Spleen (tissue), 11 donors: ENCODE data around the gene FAM124B. TPM values are rescaled to one million over a fixed set of nuclear protein-coding genes. Genes with fewer than 3 reads are reported as not detected.

ENCODE experiments used
- DNase-seq: peaks from one replicate; pipeline ENCODE4 v3.0.0-alpha.2; 2020
- H3K27ac ChIP-seq, 8 donors: fragments of 200-600 bp; sonication (generic) in 7 of 8; 1 replicate in 4 of 8; 2 replicates in 4 of 8; pipeline versions ENCODE4 v1.5.0 to v1.8.0; 2016 to 2021; ENCODE audit warnings: inconsistent platforms in 4 of 8, mild to moderate bottlenecking in 4 of 8, moderate library complexity in 1 of 8
- H3K27me3 ChIP-seq, 7 donors: fragments of 200-600 bp; sonication (generic) in 6 of 7; replicated peaks in 1 of 7; 1 replicate in 4 of 7; 2 replicates in 3 of 7; pipeline versions ENCODE4 v1.5.0 to v1.8.0; 2016 to 2021; ENCODE audit warnings: inconsistent platforms in 3 of 7, mild to moderate bottlenecking in 1 of 7
- H3K36me3 ChIP-seq, 6 donors: fragments of 200-600 bp; sonication (generic) in 5 of 6; 1 replicate in 4 of 6; 2 replicates in 2 of 6; pipeline versions ENCODE4 v1.5.0 to v1.8.0; 2016 to 2021; ENCODE audit warnings: inconsistent platforms in 2 of 6
- H3K4me1 ChIP-seq, 6 donors: fragments of 200-600 bp; sonication (generic) in 5 of 6; 1 replicate in 3 of 6; 2 replicates in 3 of 6; pipeline versions ENCODE4 v1.5.0 to v1.8.0; 2016 to 2021; ENCODE audit warnings: inconsistent platforms in 3 of 6
- H3K4me3 ChIP-seq, 8 donors: fragments of 200-600 bp; sonication (generic) in 7 of 8; 1 replicate in 4 of 8; 2 replicates in 4 of 8; pipeline versions ENCODE4 v1.5.0 to v1.8.0; 2016 to 2021; ENCODE audit warnings: inconsistent platforms in 4 of 8, mild to moderate bottlenecking in 4 of 8, moderate library complexity in 2 of 8
- H3K9me3 ChIP-seq, 8 donors: fragments of 200-600 bp; sonication (generic) in 7 of 8; 1 replicate in 4 of 8; 2 replicates in 4 of 8; pipeline versions ENCODE4 v1.5.0 to v1.8.0; 2016 to 2021; ENCODE audit warnings: inconsistent platforms in 4 of 8
- CTCF ChIP-seq, 11 experiments: fragments of 200-600 bp in 7 of 11; fragments of 450-650 bp in 4 of 11; sonication (generic) in 4 of 11; IDR thresholded peaks in 8 of 11; conservative IDR thresholded peaks in 3 of 11; 1 replicate in 7 of 11; 2 replicates in 4 of 11; pipeline versions ENCODE4 v1.4.0 to v1.8.0; 2016 to 2021; ENCODE audit warnings: antibody characterized with exemption in 11 of 11, inconsistent platforms in 4 of 11, mild to moderate bottlenecking in 1 of 11
- POLR2A ChIP-seq, 3 donors: fragments of 450-650 bp; IDR thresholded peaks; one replicate each; pipeline ENCODE4 v1.5.1; 2017; ENCODE audit warnings: antibody characterized with exemption in 3 of 3, mild to moderate bottlenecking in 1 of 3
- POLR2AphosphoS5 ChIP-seq, 3 donors: sonication (generic); formaldehyde crosslinking; IDR thresholded peaks; one replicate each; pipeline ENCODE4 v1.5.1; 2017; ENCODE audit warnings: antibody characterized with exemption in 3 of 3
- WGBS, 5 donors: extraction: QIAGEN DNeasy Blood & Tissue Kit in 3 of 5; methylation state at CpG; one replicate each; pipeline versions ENCODE4 v1.1.5 to v1.1.7; 2013 to 2018; 5-methylcytosine and 5-hydroxymethylcytosine counted together
- intact Hi-C: fragments of 100-400 bp; cut with DNase I; formaldehyde crosslinking; loops from one replicate; pipeline ENCODE4 v1.15.0; 2023; ENCODE audit warnings: low total_unique reads
- polyA plus RNA-seq, 3 donors: library from polyadenylated mRNA; stranded (reverse); fragments of 200-250 nt; gene quantifications; one replicate each; pipeline ENCODE4 v1.2.1, GENCODE V29; 2013
- total RNA-seq, 7 donors: library from RNA; depleted of rRNA in 3 of 7; stranded (reverse); fragments of >200 nt in 3 of 7; fragmentation: NEBNext Ultra II Directional in 4 of 7; extraction: Animal tissue kit (Norgen Biotek cat#: 25700) in 4 of 7; gene quantifications; one replicate each; pipeline versions ENCODE4 v1.1.0 to v1.2.1, GENCODE V29; 2016 to 2021
- donor health status: healthy with polysubstance abuse.
- donor health status: DM: no; HTN: no; CAD: no; lungs with moderate emphysema.
- donor health status: DM: no; HTN: no; CAD: no.
- donor health status: Bipolar disorder and iron deficiency.
- donor health status: healthy.
- donor health status: DM: no; HTN: no; CAD: no.
- donor health status: DM: yes; HTN: yes; CAD: no.

FAM124B gene
- total and polyA plus RNA-seq, 10 donors = 0.30 to 2.8 (median 0.86) TPM

DNA sequence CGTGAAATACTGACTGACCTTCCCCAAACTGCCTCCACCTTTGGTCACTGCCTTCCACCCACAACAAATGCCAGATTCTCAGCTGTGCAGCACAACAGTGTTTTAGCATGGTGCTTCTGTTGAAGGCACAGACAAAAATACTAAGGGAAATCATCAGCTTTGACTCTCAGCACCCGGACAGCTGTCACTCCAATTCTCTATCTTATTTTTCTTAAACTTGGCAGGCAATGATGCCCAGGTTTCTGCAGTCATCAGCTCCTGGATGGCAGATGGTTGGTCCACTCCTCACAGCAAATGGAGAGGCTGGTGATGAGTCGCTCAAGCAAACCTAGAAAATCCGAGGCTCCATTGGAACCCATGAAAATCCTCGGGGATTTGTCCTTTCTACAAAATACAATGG is 2.9 kb upstream of the FAM124B start:
- no peak overlapping the region for H3K27ac ChIP-seq
- 74 to 85% (median 81%) methylated on average over 5 of the region's 5 CpGs for WGBS, 5 donors
- peaks cover 0 to 40% (median 24%) of the 10 kb centered on the region in 6 donors for H3K4me1 ChIP-seq
- H3K4me3 ChIP-seq = no peak overlapping the region
- TF ChIP-seq POLR2AphosphoS5 (IDR thresholded peaks at IDR 0.05) (no peak), POLR2A (IDR thresholded peaks at IDR 0.05) (no peak), CTCF (IDR thresholded peaks at IDR 0.05 in 8 of 11, conservative IDR thresholded peaks at IDR 0.05 in 3 of 11) (no peak)
- no peaks in the 10 kb centered on the region for H3K9me3 ChIP-seq
- no peaks in the 10 kb centered on the region for H3K36me3 ChIP-seq
- peaks cover 0 to 15% (median 0%) of the 10 kb centered on the region in 7 donors for H3K27me3 ChIP-seq
- DNase-seq = no peak
- intact Hi-C loops = no loop called here

DNA sequence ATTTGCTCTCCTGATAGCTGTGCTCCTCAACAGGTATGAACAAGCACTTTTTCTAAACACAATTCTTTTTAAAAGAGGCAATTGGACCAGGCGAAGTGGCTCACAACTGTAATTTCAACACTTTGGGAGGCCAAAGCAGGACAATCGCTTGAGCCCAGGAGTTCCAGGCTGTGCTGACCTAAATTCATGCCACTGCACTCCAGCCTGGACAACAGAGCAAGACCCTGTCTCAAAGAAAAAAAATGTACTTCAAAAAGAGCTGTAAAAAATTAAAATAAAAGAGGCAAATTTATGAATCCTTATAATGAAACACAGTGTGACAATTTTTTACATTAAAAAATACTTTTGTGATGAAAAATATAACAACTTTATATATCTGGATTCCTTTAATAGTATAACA is 1.8 kb upstream of the FAM124B start:
- intact Hi-C loops = no loop called here
- WGBS, 5 donors = 68 to 96% (median 94%) methylated on average over 2 of the region's 2 CpGs
- TF ChIP-seq CTCF (IDR thresholded peaks at IDR 0.05 in 8 of 11, conservative IDR thresholded peaks at IDR 0.05 in 3 of 11) = no peak
- no peak for TF ChIP-seq POLR2AphosphoS5 (IDR thresholded peaks at IDR 0.05)
- TF ChIP-seq POLR2A (IDR thresholded peaks at IDR 0.05) = no peak

GRCh38 chr2:224400886-224401632 is 848 bp downstream of the FAM124B start:
- DNase-seq = no peak
- WGBS, 5 donors = 13 to 45% (median 28%) methylated on average over 20 to 22 of the region's 22 CpGs
- TF ChIP-seq CTCF (IDR thresholded peaks at IDR 0.05 in 8 of 11, conservative IDR thresholded peaks at IDR 0.05 in 3 of 11) (no peak), POLR2A (IDR thresholded peaks at IDR 0.05) (no peak), POLR2AphosphoS5 (IDR thresholded peaks at IDR 0.05) (no peak)
- H3K36me3 ChIP-seq = no peaks in the 10 kb centered on the region
- peak overlapping the region in 7 of 8 donors; percentile 3 to 64 (median 34) for H3K4me3 ChIP-seq
- H3K9me3 ChIP-seq = peaks cover 0 to 5% (median 0%) of the 10 kb centered on the region in 8 donors
- intact Hi-C loops = no loop called here
- peaks cover 0 to 36% (median 24%) of the 10 kb centered on the region in 6 donors for H3K4me1 ChIP-seq
- H3K27me3 ChIP-seq = peaks cover 0 to 15% (median 0%) of the 10 kb centered on the region in 7 donors
- H3K27ac ChIP-seq = peak overlapping the region in 5 of 8 donors; percentile 46 to 66 (median 63)

More for the DNA sequence above, 1.8 kb upstream of the FAM124B start:
- Histone ChIP-seq H3K36me3 (no peaks in the 10 kb centered on the region), H3K27me3 (peaks cover 0 to 15% (median 0%) of the 10 kb centered on the region in 7 donors), H3K4me1 (peaks cover 0 to 40% (median 24%) of the 10 kb centered on the region in 6 donors), H3K27ac (no peak overlapping the region), H3K4me3 (no peak overlapping the region), H3K9me3 (no peaks in the 10 kb centered on the region)
- DNase-seq = no peak

GRCh38 chr2:224400174-224400810 is 1.6 kb downstream of the FAM124B start:
- intact Hi-C loops = no loop called here
- Histone ChIP-seq H3K27me3 (peaks cover 0 to 15% (median 0%) of the 10 kb centered on the region in 7 donors), H3K9me3 (peaks cover 0 to 5% (median 0%) of the 10 kb centered on the region in 8 donors), H3K4me1 (peaks cover 0 to 32% (median 22%) of the 10 kb centered on the region in 6 donors), H3K36me3 (no peaks in the 10 kb centered on the region), H3K27ac (no peak overlapping the region), H3K4me3 (peak overlapping the region in 2 of 8 donors; percentile 34 to 64)
- TF ChIP-seq POLR2AphosphoS5 (IDR thresholded peaks at IDR 0.05) = no peak
- TF ChIP-seq POLR2A (IDR thresholded peaks at IDR 0.05) = no peak
- TF ChIP-seq CTCF (IDR thresholded peaks at IDR 0.05 in 8 of 11, conservative IDR thresholded peaks at IDR 0.05 in 3 of 11) = no peak
- DNase-seq = no peak
- WGBS, 5 donors = 55 to 78% (median 71%) methylated on average over 8 of the region's 8 CpGs
